A673 (cell line): ENCODE measurements around the gene H1-8. TPM values are rescaled to one million over a fixed set of nuclear protein-coding genes. Genes with fewer than 3 reads are reported as not detected.

ENCODE experiments used
- BruUV-seq: library from RNA; stranded (reverse); fragments of 400-500 nt; replicated peaks from 2 replicates; lab custom pipeline; 2021; lab: Mats Ljungman, UMichigan
- CTCF ChIA-PET: fragments of 300-600 bp; sonication (Branson Sonifier 250); formaldehyde crosslinking; loops from one replicate; lab custom pipeline; 2022; ENCODE audit warnings: antibody characterized with exemption; lab: Charles Lee
- POLR2A ChIA-PET: fragments of 300-600 bp; sonication (Branson Sonifier 250); formaldehyde crosslinking; loops from one replicate; lab custom pipeline; 2022; ENCODE audit warnings: antibody characterized with exemption; ENCODE audit not compliant: low non-redundant PET; lab: Charles Lee
- DNase-seq: peaks from one replicate; pipeline ENCODE4 v3.0.0-alpha.2; 2015; ENCODE audit warnings: low spot score
- H3K27ac ChIP-seq: fragments of 200-600 bp; sonication (generic); 2 replicates; pipeline ENCODE4 v1.5.1; 2016; ENCODE audit warnings: mixed run types, low read depth, mild to moderate bottlenecking, mixed read lengths, antibody characterized with exemption, low read length; ENCODE audit not compliant: poor library complexity, severe bottlenecking
- H3K27me3 ChIP-seq: fragments of 200-600 bp; sonication (generic); replicated peaks from 2 replicates; pipeline ENCODE4 v1.6.1; 2017; ENCODE audit warnings: mixed run types, low read depth, mild to moderate bottlenecking, mixed read lengths, antibody characterized with exemption, low read length; ENCODE audit not compliant: insufficient read depth, poor library complexity
- H3K36me3 ChIP-seq: fragments of 200-600 bp; sonication (generic); 2 replicates; pipeline ENCODE4 v1.6.1; 2016; ENCODE audit warnings: mixed run types, mild to moderate bottlenecking, mixed read lengths, antibody characterized with exemption, low read length; ENCODE audit not compliant: insufficient read depth, poor library complexity, severe bottlenecking
- H3K4me1 ChIP-seq: fragments of 200-600 bp; sonication (generic); 2 replicates; pipeline ENCODE4 v1.6.1; 2017; ENCODE audit warnings: mixed run types, mild to moderate bottlenecking, mixed read lengths, antibody characterized with exemption, low read length; ENCODE audit not compliant: insufficient read depth, poor library complexity, severe bottlenecking
- H3K4me3 ChIP-seq: fragments of 200-600 bp; sonication (generic); 2 replicates; pipeline ENCODE4 v1.5.1; 2016; ENCODE audit warnings: low read depth, mixed run types, mild to moderate bottlenecking, mixed read lengths, low read length; ENCODE audit not compliant: poor library complexity, severe bottlenecking
- H3K9me3 ChIP-seq: fragments of 200-600 bp; sonication (generic); 2 replicates; pipeline ENCODE4 v1.6.1; 2016; ENCODE audit warnings: mixed run types, low read depth, mild to moderate bottlenecking, mixed read lengths, antibody characterized with exemption, low read length; ENCODE audit not compliant: poor library complexity, severe bottlenecking
- CTCF ChIP-seq: fragments of 300-800, 200-600 bp; sonication (generic); conservative IDR thresholded peaks from 2 replicates; pipeline ENCODE4 v1.5.1; 2017; ENCODE audit warnings: low read depth, mild to moderate bottlenecking, antibody characterized with exemption, low read length, moderate library complexity, mixed read lengths
- EZH2 ChIP-seq: fragments of 200-600 bp; sonication (generic); IDR thresholded peaks from 2 replicates; pipeline ENCODE4 v1.6.1; 2017; ENCODE audit warnings: borderline replicate concordance, low read depth, mild to moderate bottlenecking, mixed read lengths, antibody characterized with exemption, low read length; ENCODE audit not compliant: poor library complexity, severe bottlenecking
- intact Hi-C: fragments of 100-400 bp; cut with micrococcal nuclease; formaldehyde crosslinking; loops from one replicate; pipeline ENCODE4 v1.10.0; 2022; ENCODE audit not compliant: unreplicated experiment
- total RNA-seq: library from RNA; stranded (reverse); gene quantifications from 2 replicates; pipeline ENCODE4 v1.2.3, GENCODE V29; 2021

The H1-8 gene
- total RNA-seq, 1 experiment from 2014 or later = not detected

DNA sequence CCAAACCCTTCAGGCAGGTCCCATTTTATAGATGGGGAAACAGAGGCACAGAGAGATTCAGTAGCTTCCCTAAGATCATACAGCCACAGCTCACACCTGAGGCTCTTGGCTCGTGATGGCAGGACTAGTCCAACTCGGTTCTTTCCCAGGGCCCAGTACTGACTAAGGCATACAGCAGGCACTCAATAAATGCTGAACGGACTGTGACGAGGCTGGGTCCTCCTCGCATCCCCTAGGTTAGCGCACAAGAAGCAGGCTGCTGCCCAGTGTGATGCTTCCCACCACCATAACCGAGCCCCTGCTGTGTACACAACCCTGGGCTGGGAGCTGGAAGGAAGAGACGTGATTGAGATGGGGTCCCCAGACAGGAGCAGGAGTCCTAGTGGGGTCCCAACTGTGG, 38.6 kb downstream of the H1-8 start:
- no peaks in the 10 kb centered on the region for H3K4me1 ChIP-seq
- no peaks in the 10 kb centered on the region for H3K36me3 ChIP-seq
- H3K4me3 ChIP-seq = no peak overlapping the region
- CTCF ChIA-PET = interaction anchor here (0.6 kb wide), 1 partner anchor 116 kb away, joined by 3 read pairs; no protein-coding TSS in a partner anchor
- H3K27ac ChIP-seq = no peak overlapping the region
- intact Hi-C loops = no loop called here
- H3K27me3 ChIP-seq = no peaks in the 10 kb centered on the region
- BruUV-seq = no TSS peak
- TF ChIP-seq EZH2 (no peak), CTCF (no peak)
- POLR2A ChIA-PET = no interaction called here
- H3K9me3 ChIP-seq = no peaks in the 10 kb centered on the region
- no peak for DNase-seq

DNA sequence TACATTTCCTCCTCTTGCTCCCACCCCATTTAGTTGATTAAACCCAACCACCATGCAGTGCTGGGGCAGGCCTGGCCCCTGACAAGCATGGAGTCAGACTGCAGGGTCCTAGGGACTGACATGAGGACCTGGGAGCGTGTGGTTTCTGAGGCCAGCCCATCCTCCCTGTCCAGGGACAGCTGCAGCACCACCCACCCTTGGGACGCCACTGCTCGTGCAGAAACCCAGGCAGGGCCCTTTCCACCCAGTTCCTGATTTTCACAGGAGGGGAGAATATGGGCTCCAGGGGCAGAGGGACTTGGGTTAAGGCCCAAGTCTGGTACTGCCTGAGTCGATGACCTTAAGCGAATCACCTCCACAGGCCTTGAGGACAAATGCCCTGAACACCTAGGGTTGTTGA, 39.8 kb downstream of the H1-8 start:
- TF ChIP-seq CTCF (no peak), EZH2 (no peak)
- Histone ChIP-seq H3K4me3 (no peak overlapping the region), H3K27me3 (no peaks in the 10 kb centered on the region), H3K9me3 (no peaks in the 10 kb centered on the region), H3K27ac (no peak overlapping the region), H3K36me3 (no peaks in the 10 kb centered on the region), H3K4me1 (no peaks in the 10 kb centered on the region)
- intact Hi-C loops = no loop called here
- no peak for DNase-seq
- CTCF ChIA-PET = no interaction called here
- POLR2A ChIA-PET = no interaction called here
- BruUV-seq = no TSS peak

- Histone ChIP-seq H3K4me3 (no peak overlapping the region), H3K27ac (no peak overlapping the region), H3K27me3 (no peaks in the 10 kb centered on the region), H3K4me1 (no peaks in the 10 kb centered on the region), H3K9me3 (no peaks in the 10 kb centered on the region), H3K36me3 (no peaks in the 10 kb centered on the region)
- TF ChIP-seq EZH2 (no peak), CTCF (no peak)
- CTCF ChIA-PET = no interaction called here
- POLR2A ChIA-PET = no interaction called here
- DNase-seq = no peak
- intact Hi-C loops = no loop called here
- BruUV-seq = no TSS peak
Observed at GRCh38 chr3:129583289-129583688, 40.3 kb downstream of the H1-8 start.
